GM19351 (cell line): ENCODE data around the gene MIB1.
"Not testable (repeated sequence)": the region's sequence is repeated elsewhere in the genome, so short reads cannot be mapped to it uniquely, and the experiment has no call there.

Experiments
- ATAC-seq: cut with Tn5 transposase; IDR thresholded peaks from one replicate; pipeline ENCODE4 v1.9.1; 2021; ENCODE audit warnings: mild to moderate bottlenecking, moderate library complexity; ENCODE audit not compliant: unreplicated experiment

MIB1 gene

DNA sequence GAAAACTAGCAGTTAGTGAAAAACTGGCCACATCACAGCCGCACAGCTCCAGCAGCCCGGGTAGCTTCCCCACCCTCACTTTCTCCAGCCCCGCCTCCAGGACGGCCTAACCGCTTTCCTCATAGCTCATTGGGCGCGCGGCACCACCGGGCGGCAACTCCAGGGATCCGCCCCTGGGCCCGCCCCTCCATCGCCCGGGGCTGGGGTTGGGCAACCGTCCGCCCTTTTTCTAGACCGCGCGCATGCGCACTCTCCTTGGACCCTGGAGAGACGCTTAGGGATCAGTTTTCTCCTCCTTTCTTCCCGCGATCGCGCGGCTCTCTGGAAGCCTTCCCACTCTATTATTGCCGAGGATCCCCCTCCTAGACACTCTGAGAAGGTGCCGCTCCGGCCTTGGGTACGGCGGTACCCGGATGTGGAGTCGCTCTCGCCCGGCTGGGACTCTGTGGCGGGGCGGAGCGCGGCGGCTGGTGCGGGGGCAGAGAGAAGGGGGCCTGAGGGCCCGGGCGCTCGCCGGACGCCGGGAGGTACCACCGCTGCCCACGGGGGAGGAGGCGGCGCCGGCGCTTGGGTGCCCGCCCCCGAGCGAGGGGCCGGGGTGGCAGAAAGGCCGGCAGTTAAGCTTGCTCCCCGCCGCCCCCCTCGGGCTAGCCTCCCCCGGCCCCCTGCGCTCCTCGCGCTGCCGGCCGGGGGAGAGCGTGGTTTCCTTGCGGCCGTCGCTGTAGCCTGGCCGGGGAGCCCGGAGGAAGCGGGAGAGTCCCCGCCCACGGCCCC, at the start of gene MIB1:
MIB1 (plus strand) TSS at position 255 of the 774 bp plus-strand sequence. CDS start 792 bp downstream, outside the sequence.
- ATAC-seq = peak; percentile 95

DNA sequence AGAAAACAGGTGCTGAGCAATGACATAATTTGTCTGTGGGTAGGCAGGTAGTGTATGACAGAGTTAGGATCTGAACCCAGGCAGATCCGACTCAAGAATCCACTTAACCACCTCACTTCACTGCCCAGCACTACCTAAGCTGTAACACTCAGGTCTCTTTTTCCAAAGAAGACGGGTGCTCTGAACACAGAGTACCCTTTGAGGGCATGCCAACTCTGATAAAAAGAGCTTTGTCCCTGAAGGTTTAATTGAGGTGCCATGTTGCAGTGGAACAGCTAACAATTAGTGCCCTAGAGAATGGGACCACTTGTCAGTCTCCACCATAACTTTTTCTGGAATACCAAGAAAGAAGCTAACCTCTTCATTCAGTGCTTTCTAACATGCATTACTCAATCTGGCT, 47.3 kb upstream of the MIB1 start:
- no peak for ATAC-seq

DNA sequence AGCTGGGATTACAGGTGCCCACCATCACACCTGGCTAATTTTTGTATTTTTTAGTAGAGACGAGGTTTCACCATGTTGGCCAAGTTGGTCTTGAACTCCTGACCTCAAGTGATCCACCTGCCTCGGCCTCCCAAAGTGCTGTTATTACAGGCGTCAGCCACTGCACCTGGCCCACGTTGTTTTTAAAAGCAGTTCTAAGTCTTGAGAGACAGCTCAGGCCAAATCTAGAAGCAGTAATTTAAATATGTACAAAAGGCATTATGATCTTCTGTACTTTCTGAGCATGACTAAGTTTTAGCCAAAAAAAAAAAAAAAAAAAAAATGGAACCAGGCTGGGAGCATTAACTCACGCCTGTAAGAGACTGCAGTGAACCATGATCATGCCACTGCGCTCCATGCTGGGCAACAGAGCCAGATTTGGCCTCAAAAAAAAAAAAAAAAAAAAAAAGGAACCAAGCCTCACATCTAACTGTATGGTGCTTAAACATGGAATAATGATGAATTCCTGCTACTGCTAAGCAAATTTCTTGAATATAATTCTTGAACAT, 40.0 kb upstream of the MIB1 start:
- ATAC-seq = no peak

DNA sequence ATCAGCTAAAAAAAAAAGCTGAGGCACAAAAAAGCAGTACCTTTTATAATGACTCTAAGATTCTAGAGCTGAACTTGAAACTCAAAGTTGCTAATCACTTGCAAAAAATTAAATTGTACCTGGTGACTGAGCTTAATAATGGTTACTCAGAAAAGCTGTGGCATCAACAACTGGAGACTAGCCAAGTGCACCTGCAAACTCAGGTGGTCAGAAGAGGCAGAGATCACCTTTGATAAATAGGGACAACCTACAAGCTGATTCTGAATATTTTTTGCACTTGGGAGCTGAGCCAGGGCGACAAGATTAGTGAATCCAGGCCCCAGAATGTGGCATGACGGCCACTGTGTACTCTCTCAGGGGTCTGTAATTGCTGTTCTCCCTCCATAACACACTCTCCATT, 39.0 kb upstream of the MIB1 start:
- no peak for ATAC-seq

DNA sequence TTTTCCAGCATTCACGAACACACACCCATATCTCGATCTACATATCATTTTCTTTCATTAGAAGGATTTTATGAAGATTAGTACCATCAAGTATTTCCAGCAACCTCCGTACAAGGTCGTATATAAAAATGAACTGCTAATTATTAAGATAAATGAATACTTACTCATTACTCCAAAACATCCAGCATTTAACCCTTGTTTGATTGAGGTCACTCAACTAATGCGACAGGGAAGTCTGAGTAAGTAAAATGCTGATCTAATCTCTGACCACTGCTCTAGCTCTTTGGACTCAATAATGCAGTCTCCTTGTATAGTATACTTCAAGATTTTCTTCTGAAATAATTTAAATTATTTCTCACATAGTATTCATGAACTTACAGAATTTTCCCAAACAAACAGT, 38.0 kb upstream of the MIB1 start:
- no peak for ATAC-seq

DNA sequence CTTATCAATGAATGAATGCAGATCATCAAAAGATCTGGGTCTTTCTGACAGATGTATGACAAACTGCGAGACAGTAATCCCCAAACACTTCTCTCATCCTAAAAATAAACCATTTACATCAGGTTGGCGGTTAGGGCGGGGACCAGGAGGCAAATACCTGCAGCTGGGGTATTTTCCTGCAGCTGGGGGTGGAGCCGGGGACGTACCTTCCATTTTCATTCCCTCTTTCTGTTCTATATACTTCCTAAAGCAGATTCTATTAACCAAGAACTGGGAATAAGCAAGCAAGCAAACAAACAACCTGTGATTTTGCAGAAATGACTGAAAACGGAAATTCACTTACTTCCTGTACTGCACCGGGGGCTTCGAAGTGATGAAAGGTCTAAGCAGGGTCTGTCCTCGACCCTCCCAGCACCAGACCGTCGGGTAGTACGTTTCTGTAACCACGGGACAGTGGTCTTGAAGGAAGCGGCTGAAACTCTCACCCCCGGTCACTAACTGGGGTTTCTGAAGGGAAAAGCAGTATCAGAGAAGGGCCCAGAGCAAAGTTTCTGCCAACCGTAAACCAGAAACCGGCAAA, 37.3 kb upstream of the MIB1 start:
- no peak for ATAC-seq

DNA sequence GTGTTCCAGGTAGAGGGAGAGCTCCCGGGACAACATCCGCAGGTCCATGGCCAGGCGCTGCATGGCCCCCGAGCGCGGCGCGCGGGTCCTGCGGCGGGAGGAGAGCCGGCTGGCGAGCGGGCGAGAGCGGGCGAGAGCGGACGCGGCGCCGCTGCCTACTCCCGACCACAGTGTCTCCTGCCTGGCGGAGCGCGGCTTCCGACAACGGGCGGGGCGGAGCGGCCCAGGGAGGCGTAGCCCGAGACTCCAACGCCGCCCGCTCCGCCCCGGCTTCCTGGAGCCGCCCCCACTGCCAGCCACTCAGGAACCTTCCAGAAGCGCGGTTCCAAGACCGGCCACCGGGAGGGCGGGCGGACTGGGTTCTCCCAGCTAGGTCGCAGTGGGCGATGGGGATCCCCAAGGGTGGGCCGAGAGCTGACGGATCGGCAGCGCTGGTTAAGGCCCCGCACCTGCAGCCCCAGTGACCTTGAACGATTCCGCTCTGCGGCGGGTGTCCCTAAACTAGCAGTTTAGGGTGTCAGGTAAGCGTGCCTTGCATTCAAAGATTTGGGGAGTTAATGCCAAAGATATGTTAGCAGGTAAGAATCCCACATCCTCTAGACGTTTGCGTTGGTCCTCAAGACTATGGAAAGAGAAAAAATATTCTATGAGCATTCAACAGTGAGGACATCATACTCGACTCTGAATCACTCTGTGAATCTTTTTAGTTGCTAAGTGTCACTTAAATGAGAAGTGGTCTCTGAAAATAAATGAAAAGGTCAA, 35.8 kb upstream of the MIB1 start, which contains the start of gene ABHD3:
ABHD3 (minus strand) TSS at position 172 of the 762 bp plus-strand sequence; CDS start at position 63, 109 bp downstream.
- ATAC-seq = peak; percentile 92

DNA sequence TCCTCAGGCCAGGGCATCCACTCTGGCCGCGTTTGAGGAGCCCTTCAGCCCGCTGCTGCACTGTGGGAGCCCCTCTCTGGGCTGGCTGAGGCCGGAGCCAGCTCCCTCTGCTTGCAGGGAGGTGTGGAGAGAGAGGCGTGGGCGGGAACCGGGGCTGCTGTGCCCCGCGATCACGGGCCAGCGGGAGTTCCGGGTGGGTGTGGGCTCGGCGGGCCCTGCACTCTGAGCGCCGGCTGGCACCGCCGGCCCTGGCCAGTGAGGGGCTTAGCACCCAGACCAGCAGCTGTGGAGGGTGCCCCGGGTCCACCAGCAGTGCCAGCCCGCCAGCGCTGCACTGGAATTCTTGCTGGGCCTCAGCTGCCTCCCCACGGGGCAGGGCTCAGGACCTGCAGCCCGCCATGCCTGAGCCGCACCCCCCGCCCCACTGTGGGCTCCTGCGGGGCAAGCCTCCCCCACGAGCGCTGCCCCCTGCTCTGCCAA, 34.2 kb upstream of the MIB1 start:
- no peak for ATAC-seq

DNA sequence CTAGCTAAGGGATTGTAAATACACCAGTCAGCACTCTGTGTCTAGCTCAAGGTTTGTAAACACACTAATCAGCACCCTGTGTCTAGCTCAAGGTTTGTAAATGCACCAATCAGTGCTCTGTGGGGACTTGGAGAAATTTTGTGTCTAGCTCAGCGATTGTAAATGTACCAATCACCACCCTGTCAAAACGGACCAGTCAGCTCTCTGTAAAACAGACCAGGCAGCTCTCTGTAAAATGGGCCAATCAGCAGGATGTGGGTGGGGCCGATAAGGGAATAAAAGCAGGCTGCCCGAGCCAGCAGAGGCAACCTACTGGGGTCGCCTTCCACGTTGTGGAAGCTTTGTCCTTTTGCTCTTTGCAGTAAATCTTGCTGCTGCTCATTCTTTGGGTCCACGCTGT, 33.5 kb upstream of the MIB1 start:
- not testable (repeated sequence) for ATAC-seq

DNA sequence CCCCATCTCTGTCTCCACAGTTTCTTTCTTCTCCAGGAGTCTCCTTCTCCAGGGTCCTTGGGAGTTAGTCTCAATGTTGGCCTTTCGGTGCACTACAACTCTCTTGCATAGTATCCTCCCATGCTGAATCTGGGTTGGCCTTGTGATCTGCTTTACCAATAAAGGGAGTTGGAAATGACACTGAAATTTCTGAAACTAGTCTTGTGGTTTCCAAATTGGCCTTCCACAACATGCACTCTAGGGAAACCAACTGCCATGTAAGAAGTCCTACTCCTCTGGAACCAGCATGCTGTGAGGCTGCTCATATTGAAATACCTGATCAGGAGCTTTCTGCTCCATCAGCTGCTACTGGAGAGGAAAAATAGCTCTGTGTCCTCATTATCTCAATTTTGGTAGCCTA, 26.1 kb upstream of the MIB1 start:
- ATAC-seq = peak; percentile 63

DNA sequence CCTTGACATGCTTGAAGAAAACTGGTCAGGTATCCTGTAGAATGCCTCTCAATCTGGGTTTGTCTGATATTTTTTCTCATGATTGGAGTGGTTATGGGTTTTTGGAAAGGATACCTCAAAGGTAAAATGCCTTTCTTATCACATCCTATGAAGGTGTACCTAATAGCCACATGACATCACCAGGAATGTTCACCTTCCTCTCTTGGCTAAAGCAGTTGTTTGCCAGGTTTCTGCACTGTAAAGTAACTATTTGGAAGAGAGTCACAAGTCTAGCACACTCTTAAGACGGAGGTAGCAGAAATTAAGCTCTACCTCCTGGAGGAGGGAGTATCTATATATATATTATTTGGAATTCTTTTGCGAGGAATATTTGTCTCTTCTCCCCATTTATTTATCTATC, 17.9 kb upstream of the MIB1 start:
- ATAC-seq = no peak

DNA sequence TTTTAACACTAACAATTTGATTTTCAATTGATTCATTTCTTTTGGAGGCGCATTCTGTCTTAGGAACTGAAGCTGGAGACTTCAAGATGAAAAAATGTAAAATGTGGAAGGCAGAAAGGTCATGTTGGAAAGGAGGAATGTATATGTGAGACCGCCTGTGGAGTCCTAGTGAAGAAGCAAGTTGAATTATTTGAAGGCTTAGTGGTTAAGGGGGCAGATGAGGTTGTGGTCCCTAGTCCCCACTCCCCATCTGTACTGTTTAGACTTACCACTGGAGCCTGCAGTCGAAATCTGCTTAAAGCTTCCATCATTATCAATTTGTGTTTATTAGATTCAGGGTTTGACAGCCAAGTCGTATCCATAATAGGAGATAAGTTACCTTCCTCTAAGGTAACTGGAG, 15.4 kb upstream of the MIB1 start:
- ATAC-seq = no peak

DNA sequence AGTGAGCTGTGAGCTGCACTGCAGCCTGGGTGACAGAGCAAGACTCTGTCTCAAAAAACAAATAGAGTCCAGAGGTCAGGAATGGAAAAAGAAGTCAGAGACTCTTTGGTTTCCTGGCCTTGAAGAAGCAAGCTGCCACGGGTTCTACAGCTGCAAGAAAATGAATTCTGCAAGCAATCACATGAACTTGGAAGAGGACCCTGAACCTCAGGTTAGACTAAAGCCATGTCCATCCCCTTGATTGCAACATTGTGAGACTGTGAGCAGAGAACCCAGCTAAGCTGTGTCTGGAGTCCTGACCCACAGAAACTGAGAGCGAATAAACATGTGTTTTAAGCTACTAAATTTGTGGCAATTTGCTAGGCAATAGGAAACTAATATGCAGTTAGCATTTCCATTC, 12.9 kb upstream of the MIB1 start:
- ATAC-seq = no peak

DNA sequence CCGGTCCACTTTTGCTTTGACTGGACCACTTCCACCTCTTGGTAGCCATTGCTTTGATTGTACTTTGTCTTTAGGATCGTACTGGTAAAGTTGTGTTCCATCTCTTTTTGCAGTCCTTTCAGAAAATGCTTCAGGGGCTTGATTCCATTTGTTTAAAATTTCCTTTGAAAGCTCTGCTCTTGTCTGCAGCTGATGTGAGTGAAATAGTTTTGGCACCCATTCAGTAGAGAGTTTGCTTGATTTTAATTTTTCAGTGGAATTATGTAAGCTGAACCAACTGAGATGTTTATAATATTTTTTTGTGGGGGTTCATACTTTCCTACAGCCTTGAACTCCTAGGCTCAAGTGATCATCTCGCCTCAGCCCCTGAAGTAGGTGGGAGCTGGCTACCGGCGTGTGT, 7.6 kb upstream of the MIB1 start:
- ATAC-seq = no peak

DNA sequence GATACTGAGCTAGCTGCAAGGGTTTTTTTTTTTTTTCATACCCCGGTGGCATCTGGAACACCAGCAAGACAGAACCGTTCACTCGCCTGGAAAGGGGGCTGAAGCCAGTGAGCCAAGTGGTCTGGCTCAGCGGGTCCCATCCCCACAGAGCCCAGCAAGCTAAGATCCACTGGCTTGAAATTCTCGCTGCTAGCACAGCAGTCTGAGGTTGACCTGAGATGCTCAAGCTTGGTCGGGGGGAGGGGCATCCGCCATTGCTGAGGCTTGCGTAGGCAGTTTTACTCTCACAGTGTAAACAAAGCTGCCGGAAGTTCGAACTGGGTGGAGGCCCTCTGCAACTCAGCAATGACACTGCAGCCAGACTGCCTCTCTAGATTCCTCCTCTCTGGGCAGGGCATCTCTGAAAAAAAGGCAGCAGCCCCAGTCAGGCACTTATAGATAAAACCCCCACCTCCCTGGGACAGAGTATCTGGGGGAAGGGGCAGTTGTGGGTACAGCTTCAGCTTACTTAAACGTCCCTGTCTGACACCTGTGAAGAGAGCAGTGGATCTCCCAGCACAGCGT, 5.1 kb upstream of the MIB1 start:
- no peak for ATAC-seq

DNA sequence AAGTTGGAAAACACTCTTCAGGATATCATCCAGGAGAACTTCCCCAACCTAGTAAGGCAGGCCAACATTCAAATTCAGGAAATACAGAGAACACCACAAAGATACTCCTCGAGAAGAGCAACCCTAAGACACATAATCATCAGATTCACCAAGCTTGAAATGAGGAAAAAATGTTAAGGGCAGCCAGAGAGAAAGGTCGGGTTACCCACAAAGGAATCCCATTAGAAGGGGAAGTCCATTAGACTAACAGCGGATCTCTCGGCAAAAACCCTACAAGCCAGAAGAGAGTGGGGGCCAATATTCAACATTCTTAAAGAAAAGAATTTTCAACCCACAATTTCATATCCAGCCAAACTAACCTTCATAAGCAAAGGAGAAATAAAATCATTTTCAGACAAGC, 3.7 kb upstream of the MIB1 start:
- ATAC-seq = not testable (repeated sequence)

DNA sequence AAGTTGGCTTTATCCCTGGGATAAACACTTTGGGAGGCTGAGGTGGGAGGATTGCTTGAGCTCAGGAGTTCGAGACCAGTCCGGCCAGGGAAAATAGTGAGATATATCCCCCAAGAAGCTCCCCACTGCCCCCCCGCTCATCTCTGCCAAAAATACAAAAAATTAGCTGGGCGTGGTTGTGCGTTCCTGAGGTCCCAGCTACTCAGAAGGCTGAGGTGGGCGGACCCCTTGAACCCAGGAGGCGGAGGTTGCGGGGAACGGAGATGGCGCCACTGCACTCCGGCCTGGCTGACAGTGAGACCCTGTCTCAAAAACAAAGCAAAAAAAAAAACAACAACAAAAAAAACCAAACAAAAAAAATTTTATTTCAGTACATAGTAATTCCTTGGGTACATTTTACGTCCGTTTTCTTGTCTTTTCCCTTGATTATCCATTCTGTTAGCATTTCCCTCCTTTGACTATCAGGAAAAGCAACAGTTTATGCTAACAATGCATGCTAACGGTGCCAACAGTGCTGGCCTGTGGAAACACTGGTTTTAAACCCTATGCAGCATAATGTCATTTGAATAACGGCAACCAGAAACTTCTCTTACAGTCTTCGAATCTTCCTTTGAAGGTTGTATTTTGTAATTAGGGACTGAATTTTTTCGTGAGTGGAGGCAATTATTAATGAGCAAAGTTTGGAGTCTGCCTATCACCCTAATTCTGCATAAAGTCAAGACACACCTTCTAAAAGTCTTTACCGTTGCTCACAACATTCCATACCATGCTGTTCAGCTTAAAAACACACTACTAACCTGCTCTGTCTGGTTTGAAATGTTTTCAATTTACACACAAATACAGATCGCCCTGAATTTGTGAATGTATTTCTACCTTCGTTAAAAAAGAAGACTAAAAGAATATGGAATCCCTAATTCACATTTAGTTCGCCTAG, 721 bp upstream of the MIB1 start:
- peak; percentile 20 for ATAC-seq

DNA sequence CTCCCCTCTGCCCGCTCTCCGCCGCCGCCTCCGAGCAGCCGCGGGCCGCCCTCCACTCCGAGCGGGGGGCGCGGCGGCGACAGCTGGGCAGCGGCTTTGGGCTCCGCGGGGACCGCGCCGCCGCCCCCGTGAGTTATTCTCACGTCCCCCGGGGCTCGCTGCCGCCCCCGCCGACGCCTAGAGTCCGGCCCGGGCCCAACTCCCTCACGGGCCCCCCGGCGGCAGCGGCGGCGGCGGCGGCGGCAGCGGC, 645 bp downstream of the MIB1 start:
- ATAC-seq = no peak

DNA sequence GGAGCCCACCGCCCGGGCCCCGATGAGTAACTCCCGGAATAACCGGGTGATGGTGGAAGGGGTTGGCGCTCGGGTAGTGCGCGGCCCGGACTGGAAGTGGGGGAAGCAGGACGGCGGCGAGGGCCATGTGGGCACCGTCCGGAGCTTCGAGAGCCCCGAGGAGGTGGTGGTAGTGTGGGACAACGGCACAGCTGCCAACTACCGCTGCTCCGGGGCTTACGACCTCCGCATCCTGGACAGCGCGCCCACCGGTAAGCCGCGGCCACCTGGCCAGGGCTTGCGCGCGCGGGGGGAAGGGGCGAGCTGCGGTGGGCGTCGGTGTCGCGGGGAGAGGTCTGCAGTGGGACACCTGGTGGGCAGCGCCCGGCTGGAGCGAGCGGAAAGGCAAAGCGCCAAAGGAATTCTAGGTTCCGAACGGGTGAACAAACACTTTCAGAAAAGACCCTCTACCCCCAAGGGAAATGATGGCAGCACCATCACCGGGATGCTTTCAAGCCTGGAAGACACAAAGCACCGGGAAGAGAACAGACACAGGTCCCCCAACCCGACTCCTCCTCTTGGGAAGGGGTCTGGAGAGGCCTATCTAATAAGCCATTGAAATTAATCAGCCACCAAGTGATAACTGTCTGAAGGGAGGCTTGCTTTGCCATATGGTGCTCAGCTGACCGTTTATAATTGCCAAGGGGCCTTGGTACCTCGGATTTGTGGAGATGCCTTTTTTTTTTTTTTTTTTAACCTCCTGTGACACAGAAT, 1.1 kb downstream of the MIB1 start:
- ATAC-seq = peak; percentile 14

DNA sequence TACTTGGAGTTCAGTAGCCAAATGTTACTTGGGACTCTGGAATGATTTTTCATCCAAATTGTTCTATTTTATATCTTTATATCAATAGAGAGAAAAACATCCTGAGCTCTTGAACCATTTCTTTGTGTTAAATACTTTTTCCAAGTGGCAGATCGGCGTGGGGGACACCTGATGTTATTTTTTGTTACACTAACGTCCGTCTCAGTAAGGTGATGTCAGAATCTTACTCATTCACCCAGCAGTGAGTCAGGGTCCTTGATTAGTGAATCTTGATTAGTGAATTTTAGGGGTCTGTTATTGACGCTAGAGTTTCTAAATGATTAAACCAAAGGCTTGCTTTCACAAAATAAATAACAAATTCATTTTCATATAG, 1.7 kb downstream of the MIB1 start:
- no peak for ATAC-seq
